Muscle layer of duodenum (tissue), 2 donors: ENCODE data around the gene COL6A3.

ENCODE experiments used
- H3K27ac ChIP-seq: one replicate; pipeline ENCODE4 v1.7.0; 2013; ENCODE audit warnings: mild to moderate bottlenecking, low read length
- H3K27me3 ChIP-seq: one replicate; pipeline ENCODE4 v1.7.0; 2013; ENCODE audit warnings: low read depth, mild to moderate bottlenecking, control low read depth, low read length
- H3K36me3 ChIP-seq, 2 donors: one replicate each; pipeline ENCODE4 v1.7.0; 2013; ENCODE audit warnings: low read length in 2 of 2, control low read depth in 1 of 2, mild to moderate bottlenecking in 1 of 2; ENCODE audit not compliant: insufficient read depth in 2 of 2, control insufficient read depth in 1 of 2
- H3K4me1 ChIP-seq, 2 donors: one replicate each; pipeline ENCODE4 v1.7.0; 2013; ENCODE audit warnings: low read length in 2 of 2, mild to moderate bottlenecking in 2 of 2, control low read depth in 1 of 2, moderate library complexity in 1 of 2; ENCODE audit not compliant: insufficient read depth in 2 of 2, control insufficient read depth in 1 of 2
- H3K4me3 ChIP-seq, 2 donors: one replicate each; pipeline ENCODE4 v1.7.0; 2013; ENCODE audit warnings: low read length in 2 of 2, low read depth in 1 of 2, mild to moderate bottlenecking in 1 of 2
- H3K9me3 ChIP-seq, 2 donors: one replicate each; pipeline ENCODE4 v1.7.0; 2013; ENCODE audit warnings: low read length in 2 of 2, control low read depth in 1 of 2, mild to moderate bottlenecking in 1 of 2; ENCODE audit not compliant: control insufficient read depth in 1 of 2
- donor health status: healthy.

COL6A3 gene

DNA sequence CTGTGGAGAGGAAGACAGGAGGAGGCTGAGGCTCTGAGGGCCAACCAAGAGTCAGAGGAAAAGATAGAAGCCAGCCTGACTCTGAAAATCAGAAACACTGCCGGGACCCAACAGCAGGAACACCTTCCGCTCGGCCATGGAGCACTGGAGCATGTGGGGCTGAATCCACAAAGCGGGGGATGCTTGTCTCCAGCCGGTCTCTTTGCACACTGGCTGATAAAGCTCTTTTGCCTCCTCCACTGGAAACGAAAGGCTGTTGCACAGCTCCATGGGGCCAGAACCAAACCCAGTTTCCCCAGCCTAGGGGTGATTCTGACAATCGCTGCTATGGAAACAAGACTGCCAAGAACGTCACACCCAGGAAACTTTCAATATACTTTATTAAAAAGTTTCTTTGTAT, 90.3 kb downstream of the COL6A3 start:
- Histone ChIP-seq H3K4me3 (no peak overlapping the region), H3K9me3 (no peaks in the 10 kb centered on the region), H3K27me3 (no peaks in the 10 kb centered on the region), H3K36me3 (no peaks in the 10 kb centered on the region), H3K4me1 (peaks cover 6 to 53% of the 10 kb centered on the region in 2 donors), H3K27ac (peak overlapping the region; percentile 42)

DNA sequence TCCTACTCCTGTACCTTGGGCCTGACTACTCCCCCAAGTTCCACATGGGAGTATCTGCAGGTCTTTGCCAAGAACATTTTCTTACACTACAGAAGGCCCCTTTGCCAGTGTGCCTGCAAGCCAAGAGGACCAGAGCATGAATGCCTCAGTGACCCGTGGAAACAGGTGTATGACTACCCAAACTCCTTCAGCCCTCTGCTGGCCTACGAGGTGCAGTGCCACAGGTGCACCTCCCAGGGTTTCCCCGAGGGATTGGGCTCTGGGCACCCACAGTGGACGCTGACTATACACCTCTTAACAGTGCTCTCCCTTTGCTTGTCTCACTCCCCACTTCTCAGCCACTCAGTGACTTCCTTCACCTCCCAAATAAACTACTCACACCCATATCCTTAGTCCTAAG, 91.4 kb downstream of the COL6A3 start:
- no peaks in the 10 kb centered on the region for H3K9me3 ChIP-seq
- no peaks in the 10 kb centered on the region for H3K27me3 ChIP-seq
- peak overlapping the region; percentile 42 for H3K27ac ChIP-seq
- no peak overlapping the region for H3K4me3 ChIP-seq
- H3K36me3 ChIP-seq, result no peaks in the 10 kb centered on the region
- H3K4me1 ChIP-seq, result peaks cover 6 to 53% of the 10 kb centered on the region in 2 donors

- peak overlapping the region; percentile 42 for H3K27ac ChIP-seq
These were observed 92.2 kb downstream of the COL6A3 start for GRCh38 chr2:237321746-237322145.

GRCh38 chr2:237320801-237321560, 93.0 kb downstream of the COL6A3 start:
- H3K4me3 ChIP-seq, result peak overlapping the region in 1 of 2 donors; percentile 7
- H3K27me3 ChIP-seq, result no peaks in the 10 kb centered on the region
- H3K9me3 ChIP-seq, result no peaks in the 10 kb centered on the region
- H3K27ac ChIP-seq, result peak overlapping the region; percentile 42
- no peaks in the 10 kb centered on the region for H3K36me3 ChIP-seq
- H3K4me1 ChIP-seq, result peaks cover 12 to 45% of the 10 kb centered on the region in 2 donors

More at GRCh38 chr2:237321746-237322145, 92.2 kb downstream of the COL6A3 start:
- H3K27me3 ChIP-seq, result no peaks in the 10 kb centered on the region
- no peaks in the 10 kb centered on the region for H3K9me3 ChIP-seq
- H3K36me3 ChIP-seq, result no peaks in the 10 kb centered on the region
- peaks cover 6 to 52% of the 10 kb centered on the region in 2 donors for H3K4me1 ChIP-seq
- H3K4me3 ChIP-seq, result peak overlapping the region in 1 of 2 donors; percentile 7

GRCh38 chr2:237319887-237320286, 94.1 kb downstream of the COL6A3 start:
- H3K9me3 ChIP-seq, result no peaks in the 10 kb centered on the region
- H3K27ac ChIP-seq, result no peak overlapping the region
- no peaks in the 10 kb centered on the region for H3K36me3 ChIP-seq
- no peak overlapping the region for H3K4me3 ChIP-seq
- peaks cover 20 to 36% of the 10 kb centered on the region in 2 donors for H3K4me1 ChIP-seq
- H3K27me3 ChIP-seq, result no peaks in the 10 kb centered on the region

DNA sequence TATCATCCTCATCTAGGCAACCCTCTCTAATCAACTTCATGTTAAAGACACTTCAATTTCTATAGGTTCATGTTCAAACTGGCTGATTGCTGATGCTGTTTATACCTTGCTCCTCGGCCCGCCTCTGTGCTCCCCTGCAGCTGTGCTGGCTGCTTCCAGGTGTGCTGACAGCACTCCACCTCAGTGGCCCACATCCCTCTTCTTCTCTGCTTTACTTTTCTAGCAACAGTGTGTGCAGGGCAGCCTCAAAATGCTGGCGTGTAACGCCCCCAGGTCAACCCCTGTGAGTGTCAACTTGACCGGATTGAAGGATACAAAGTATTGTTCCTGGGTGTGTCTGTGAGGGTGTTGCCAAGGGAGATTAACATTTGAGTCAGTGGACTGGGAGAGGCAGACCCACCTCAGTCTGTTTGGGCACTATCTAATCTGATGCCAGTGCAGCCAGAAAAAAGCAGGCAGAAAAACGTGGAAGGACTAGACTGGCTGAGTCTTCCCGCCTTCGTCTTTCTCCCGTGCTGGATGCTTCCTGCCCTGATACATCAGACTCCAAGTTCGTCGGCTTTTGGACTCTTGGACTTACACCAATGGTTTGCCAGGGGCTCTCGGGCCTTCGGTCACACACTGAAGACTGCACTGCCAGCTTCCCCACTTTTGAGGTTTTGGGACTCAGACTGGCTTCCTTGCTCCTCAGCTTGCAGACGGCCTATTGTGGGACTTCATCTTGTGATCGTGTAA, 94.7 kb downstream of the COL6A3 start:
- Histone ChIP-seq H3K4me1 (peaks cover 27 to 39% of the 10 kb centered on the region in 2 donors), H3K27me3 (no peaks in the 10 kb centered on the region), H3K4me3 (no peak overlapping the region), H3K27ac (no peak overlapping the region), H3K9me3 (no peaks in the 10 kb centered on the region), H3K36me3 (no peaks in the 10 kb centered on the region)

DNA sequence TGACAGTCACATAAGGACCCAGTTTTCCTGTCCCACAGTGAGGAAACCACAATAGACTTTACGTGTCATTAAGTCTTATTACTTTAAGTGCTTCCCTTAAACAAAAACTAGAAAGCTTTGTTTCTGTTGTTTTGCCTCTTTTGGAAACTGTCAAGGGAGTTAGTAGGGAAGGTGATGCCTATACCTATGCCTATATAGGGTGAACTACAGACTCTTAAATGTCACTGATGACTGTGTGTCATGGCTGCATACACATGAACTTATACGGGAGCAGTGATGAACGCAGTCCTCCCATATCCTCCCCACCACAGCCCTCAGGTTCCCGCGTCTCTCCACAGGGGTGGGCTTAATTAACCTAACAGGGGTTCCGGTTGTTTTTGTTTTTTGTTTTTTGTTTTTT, 97.6 kb downstream of the COL6A3 start:
- peaks cover 24 to 28% of the 10 kb centered on the region in 2 donors for H3K4me1 ChIP-seq

DNA sequence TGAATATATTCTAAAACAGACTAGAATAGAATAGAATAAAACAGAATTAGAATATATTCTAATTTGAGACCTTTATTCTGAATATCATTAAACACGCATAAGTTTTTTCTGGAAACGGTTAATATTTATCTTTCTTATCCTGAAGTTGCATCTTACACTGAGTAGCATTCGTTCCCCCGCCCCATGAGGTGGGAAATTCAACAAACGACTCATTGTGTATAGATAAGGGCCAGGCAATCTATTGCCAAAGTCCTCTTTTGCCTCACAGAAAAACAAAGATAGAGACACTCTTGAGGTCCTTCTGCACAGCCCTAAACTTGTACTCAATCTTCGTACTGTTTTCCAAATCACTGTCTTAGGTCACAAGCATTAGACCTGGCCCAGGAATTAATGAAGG, 98.1 kb downstream of the COL6A3 start:
- Histone ChIP-seq H3K9me3 (no peaks in the 10 kb centered on the region), H3K36me3 (no peaks in the 10 kb centered on the region), H3K27ac (peak overlapping the region; percentile 97), H3K4me1 (peaks cover 19 to 24% of the 10 kb centered on the region in 2 donors), H3K27me3 (no peaks in the 10 kb centered on the region), H3K4me3 (no peak overlapping the region)

More for the DNA sequence above, 97.6 kb downstream of the COL6A3 start:
- Histone ChIP-seq H3K27me3 (no peaks in the 10 kb centered on the region), H3K36me3 (no peaks in the 10 kb centered on the region), H3K4me3 (no peak overlapping the region), H3K9me3 (no peaks in the 10 kb centered on the region), H3K27ac (peak overlapping the region; percentile 97)

- Histone ChIP-seq H3K27me3 (no peaks in the 10 kb centered on the region), H3K4me1 (peaks cover 15 to 22% of the 10 kb centered on the region in 2 donors), H3K9me3 (no peaks in the 10 kb centered on the region)
These were observed 98.7 kb downstream of the COL6A3 start for GRCh38 chr2:237315170-237315828.

GRCh38 chr2:237314681-237315080, 99.3 kb downstream of the COL6A3 start:
- Histone ChIP-seq H3K27me3 (no peaks in the 10 kb centered on the region), H3K9me3 (no peaks in the 10 kb centered on the region), H3K27ac (peak overlapping the region; percentile 97), H3K4me1 (peaks cover 13 to 22% of the 10 kb centered on the region in 2 donors), H3K36me3 (no peaks in the 10 kb centered on the region), H3K4me3 (peak overlapping the region in 1 of 2 donors; percentile 24)

More at GRCh38 chr2:237315170-237315828, 98.7 kb downstream of the COL6A3 start:
- Histone ChIP-seq H3K4me3 (peak overlapping the region in 1 of 2 donors; percentile 24), H3K27ac (peak overlapping the region; percentile 97), H3K36me3 (no peaks in the 10 kb centered on the region)

GRCh38 chr2:237314198-237314597, 99.8 kb downstream of the COL6A3 start:
- H3K4me3 ChIP-seq, result peak overlapping the region in 1 of 2 donors; percentile 24
- no peaks in the 10 kb centered on the region for H3K36me3 ChIP-seq
- peaks cover 15 to 22% of the 10 kb centered on the region in 2 donors for H3K4me1 ChIP-seq
- peak overlapping the region; percentile 97 for H3K27ac ChIP-seq
- no peaks in the 10 kb centered on the region for H3K27me3 ChIP-seq
- H3K9me3 ChIP-seq, result no peaks in the 10 kb centered on the region
